ENCODE results near the gene HIGD1B.
"Not testable (repeated sequence)": the region's sequence is repeated elsewhere in the genome, so short reads cannot be mapped to it uniquely, and the experiment has no call there.

HIGD1B gene

DNA sequence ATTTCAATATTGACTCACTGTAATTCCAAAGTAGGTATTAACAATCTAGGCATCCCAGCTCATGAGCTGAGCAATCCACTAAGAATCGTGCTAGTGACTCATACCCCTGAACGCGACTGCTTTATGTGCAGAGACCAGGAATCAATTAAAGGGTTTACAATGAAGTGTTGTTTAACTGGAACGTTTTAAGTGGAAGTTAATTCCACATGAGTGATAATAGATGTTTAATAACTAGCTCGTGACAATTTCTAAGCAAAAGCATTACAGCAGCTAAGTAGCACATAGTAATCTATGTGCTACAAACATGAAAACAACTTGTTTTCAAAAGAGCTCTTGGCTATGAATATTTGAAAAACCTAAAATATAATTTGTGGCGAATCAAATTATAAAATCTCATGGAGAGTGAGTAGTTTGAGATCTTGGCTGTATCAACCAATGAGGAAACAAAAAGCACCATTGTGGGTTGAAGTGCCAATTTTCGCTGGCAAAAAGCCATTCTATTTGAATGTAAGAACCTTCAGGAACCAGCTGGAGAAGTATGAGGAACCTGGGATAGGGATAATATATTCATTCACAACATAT is 27.0 kb upstream of the HIGD1B start:
- H4K20me1 ChIP-seq (ENCODE audit: insufficient read depth, low read length, poor library complexity, severe bottlenecking), result peaks cover 5% of the 10 kb centered on the region
- no peak overlapping the region for H2AFZ ChIP-seq (ENCODE audit: low read length)
- TF ChIP-seq, protein P1, sequence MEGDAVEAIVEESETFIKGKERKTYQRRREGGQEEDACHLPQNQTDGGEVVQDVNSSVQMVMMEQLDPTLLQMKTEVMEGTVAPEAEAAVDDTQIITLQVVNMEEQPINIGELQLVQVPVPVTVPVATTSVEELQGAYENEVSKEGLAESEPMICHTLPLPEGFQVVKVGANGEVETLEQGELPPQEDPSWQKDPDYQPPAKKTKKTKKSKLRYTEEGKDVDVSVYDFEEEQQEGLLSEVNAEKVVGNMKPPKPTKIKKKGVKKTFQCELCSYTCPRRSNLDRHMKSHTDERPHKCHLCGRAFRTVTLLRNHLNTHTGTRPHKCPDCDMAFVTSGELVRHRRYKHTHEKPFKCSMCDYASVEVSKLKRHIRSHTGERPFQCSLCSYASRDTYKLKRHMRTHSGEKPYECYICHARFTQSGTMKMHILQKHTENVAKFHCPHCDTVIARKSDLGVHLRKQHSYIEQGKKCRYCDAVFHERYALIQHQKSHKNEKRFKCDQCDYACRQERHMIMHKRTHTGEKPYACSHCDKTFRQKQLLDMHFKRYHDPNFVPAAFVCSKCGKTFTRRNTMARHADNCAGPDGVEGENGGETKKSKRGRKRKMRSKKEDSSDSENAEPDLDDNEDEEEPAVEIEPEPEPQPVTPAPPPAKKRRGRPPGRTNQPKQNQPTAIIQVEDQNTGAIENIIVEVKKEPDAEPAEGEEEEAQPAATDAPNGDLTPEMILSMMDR (conservative IDR thresholded peaks at IDR 0.05; ENCODE audit: low read length), result no peak
- TF ChIP-seq EZH2phosphoT487 (IDR thresholded peaks at IDR 0.05; ENCODE audit: borderline replicate concordance), result no peak
- H3K27me3 ChIP-seq (ENCODE audit: insufficient read depth, low read length, poor library complexity, severe bottlenecking), result no peaks in the 10 kb centered on the region
- no peak overlapping the region for H3K9ac ChIP-seq (ENCODE audit: low read depth, low read length, poor library complexity, severe bottlenecking)
- no peak overlapping the region for H3K4me2 ChIP-seq (ENCODE audit: low read depth, low read length, poor library complexity, severe bottlenecking)
- H3K9me2 ChIP-seq (replicated peaks; ENCODE audit: low read depth, low read length), result no peaks in the 10 kb centered on the region
- H3K4me1 ChIP-seq (ENCODE audit: insufficient read depth, low read length, poor library complexity, severe bottlenecking), result no peaks in the 10 kb centered on the region
- no peaks in the 10 kb centered on the region for H3K36me3 ChIP-seq (ENCODE audit: insufficient read depth, low read length)
- H3K79me2 ChIP-seq (ENCODE audit: insufficient read depth, low read length), result peaks cover 55% of the 10 kb centered on the region
- no peak overlapping the region for H3K4me3 ChIP-seq (ENCODE audit: low read length, poor library complexity, severe bottlenecking)
- H3F3A ChIP-seq (ENCODE audit: low read depth), result no peaks in the 10 kb centered on the region
- no peaks in the 10 kb centered on the region for H3K9me3 ChIP-seq (ENCODE audit: insufficient read depth, low read depth, low read length)

DNA sequence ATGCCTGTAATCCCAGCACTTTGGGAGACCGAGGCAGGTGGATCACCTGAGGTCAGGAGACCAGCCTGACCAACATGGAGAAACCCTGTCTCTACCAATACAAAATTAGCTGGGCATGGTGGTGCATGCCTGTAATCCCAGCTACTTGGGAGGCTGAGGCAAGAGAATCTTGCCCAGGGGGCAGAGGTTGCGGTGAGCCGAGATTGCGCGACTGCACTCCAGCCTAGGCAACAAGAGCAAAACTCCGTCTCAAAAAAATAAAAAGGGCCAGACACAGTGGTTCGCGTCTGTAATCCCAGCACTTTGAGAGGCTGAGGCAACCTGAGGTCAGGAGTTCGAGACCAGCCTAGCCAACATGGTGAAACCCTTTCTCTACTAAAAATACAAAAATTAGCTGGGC is 22.4 kb upstream of the HIGD1B start:
- not testable (repeated sequence) for H3F3A ChIP-seq (ENCODE audit: low read depth); H2AFZ ChIP-seq (ENCODE audit: low read length); H3K9ac ChIP-seq (ENCODE audit: low read depth, low read length, poor library complexity, severe bottlenecking); H3K4me1 ChIP-seq (ENCODE audit: insufficient read depth, low read length, poor library complexity, severe bottlenecking); H3K4me3 ChIP-seq (ENCODE audit: low read length, poor library complexity, severe bottlenecking); H3K9me2 ChIP-seq (replicated peaks; ENCODE audit: low read depth, low read length); H4K20me1 ChIP-seq (ENCODE audit: insufficient read depth, low read length, poor library complexity, severe bottlenecking); H3K36me3 ChIP-seq (ENCODE audit: insufficient read depth, low read length); H3K4me2 ChIP-seq (ENCODE audit: low read depth, low read length, poor library complexity, severe bottlenecking); H3K27me3 ChIP-seq (ENCODE audit: insufficient read depth, low read length, poor library complexity, severe bottlenecking); H3K9me3 ChIP-seq (ENCODE audit: insufficient read depth, low read depth, low read length)
- peaks cover 71% of the 10 kb centered on the region for H3K79me2 ChIP-seq (ENCODE audit: insufficient read depth, low read length)

DNA sequence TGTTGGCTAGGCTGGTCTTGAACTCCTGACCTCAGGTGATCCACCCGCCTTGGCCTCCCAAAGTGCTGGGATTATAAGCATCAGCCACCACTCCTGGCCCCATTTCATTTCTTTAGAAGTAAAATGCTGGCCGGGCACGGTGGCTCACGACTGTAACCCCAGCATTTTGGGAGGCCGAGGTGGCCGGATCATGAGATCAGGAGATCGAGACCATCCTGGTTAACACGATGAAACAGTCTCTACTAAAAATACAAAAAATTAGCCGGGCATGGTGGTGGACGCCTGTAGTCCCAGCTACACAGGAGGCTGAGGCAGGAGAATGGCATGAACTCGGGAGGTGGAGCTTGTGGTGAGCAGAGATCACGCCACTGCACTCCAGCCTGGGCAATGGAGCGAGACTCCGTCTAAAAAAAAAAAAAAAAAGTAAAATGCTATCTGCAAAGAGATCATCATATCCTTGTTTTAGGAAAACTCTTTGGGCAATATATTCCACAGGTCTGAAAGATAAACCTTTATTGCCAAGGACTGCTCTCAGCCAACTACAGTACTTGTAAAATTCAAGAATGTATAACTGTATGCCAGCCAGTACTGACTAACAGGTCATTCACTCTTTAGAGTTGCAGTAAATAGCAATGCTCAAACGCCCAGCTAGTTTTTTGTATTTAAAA is 21.4 kb upstream of the HIGD1B start:
- no peak overlapping the region for H3K9ac ChIP-seq (ENCODE audit: low read depth, low read length, poor library complexity, severe bottlenecking)
- no peak overlapping the region for H3K4me2 ChIP-seq (ENCODE audit: low read depth, low read length, poor library complexity, severe bottlenecking)
- H3K36me3 ChIP-seq (ENCODE audit: insufficient read depth, low read length), result no peaks in the 10 kb centered on the region
- peaks cover 62% of the 10 kb centered on the region for H3K79me2 ChIP-seq (ENCODE audit: insufficient read depth, low read length)
- no peaks in the 10 kb centered on the region for H3K9me2 ChIP-seq (replicated peaks; ENCODE audit: low read depth, low read length)
- H3K9me3 ChIP-seq (ENCODE audit: insufficient read depth, low read depth, low read length), result no peaks in the 10 kb centered on the region
- H4K20me1 ChIP-seq (ENCODE audit: insufficient read depth, low read length, poor library complexity, severe bottlenecking), result peaks cover 9% of the 10 kb centered on the region
- no peak for TF ChIP-seq EZH2phosphoT487 (IDR thresholded peaks at IDR 0.05; ENCODE audit: borderline replicate concordance)
- TF ChIP-seq, protein P1 (conservative IDR thresholded peaks at IDR 0.05; ENCODE audit: low read length), result no peak
- no peak overlapping the region for H3K4me3 ChIP-seq (ENCODE audit: low read length, poor library complexity, severe bottlenecking)
- H2AFZ ChIP-seq (ENCODE audit: low read length), result no peak overlapping the region
- H3K27me3 ChIP-seq (ENCODE audit: insufficient read depth, low read length, poor library complexity, severe bottlenecking), result no peaks in the 10 kb centered on the region
- H3F3A ChIP-seq (ENCODE audit: low read depth), result no peaks in the 10 kb centered on the region
- H3K4me1 ChIP-seq (ENCODE audit: insufficient read depth, low read length, poor library complexity, severe bottlenecking), result peaks cover 4% of the 10 kb centered on the region

DNA sequence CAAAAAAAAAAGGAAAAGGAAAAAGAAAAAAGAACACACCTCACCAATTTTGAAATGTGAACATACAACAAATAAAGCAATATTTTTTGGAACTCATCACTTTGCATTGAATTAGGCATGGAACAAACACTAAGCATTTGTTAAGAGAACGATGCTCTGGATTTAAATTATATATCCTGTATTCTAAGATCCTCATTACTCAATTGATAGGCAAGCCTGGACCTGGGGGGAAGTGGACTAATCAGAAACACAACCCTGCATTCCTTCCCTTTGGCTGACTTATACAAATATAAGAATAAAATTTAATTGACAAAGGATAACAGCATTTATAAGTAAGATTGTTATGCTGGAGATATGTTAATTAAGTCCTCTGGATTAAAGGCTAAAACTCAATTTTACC is 19.8 kb upstream of the HIGD1B start:
- H2AFZ ChIP-seq (ENCODE audit: low read length), result no peak overlapping the region
- peaks cover 4% of the 10 kb centered on the region for H4K20me1 ChIP-seq (ENCODE audit: insufficient read depth, low read length, poor library complexity, severe bottlenecking)
- peaks cover 56% of the 10 kb centered on the region for H3K79me2 ChIP-seq (ENCODE audit: insufficient read depth, low read length)
- H3K9ac ChIP-seq (ENCODE audit: low read depth, low read length, poor library complexity, severe bottlenecking), result peak overlapping the region; percentile 69
- peak overlapping the region; percentile 76 for H3K4me2 ChIP-seq (ENCODE audit: low read depth, low read length, poor library complexity, severe bottlenecking)
- no peaks in the 10 kb centered on the region for H3K9me2 ChIP-seq (replicated peaks; ENCODE audit: low read depth, low read length)
- H3K4me3 ChIP-seq (ENCODE audit: low read length, poor library complexity, severe bottlenecking), result peak overlapping the region; percentile 79
- H3F3A ChIP-seq (ENCODE audit: low read depth), result no peaks in the 10 kb centered on the region
- H3K9me3 ChIP-seq (ENCODE audit: insufficient read depth, low read depth, low read length), result no peaks in the 10 kb centered on the region
- H3K4me1 ChIP-seq (ENCODE audit: insufficient read depth, low read length, poor library complexity, severe bottlenecking), result peaks cover 4% of the 10 kb centered on the region
- H3K27me3 ChIP-seq (ENCODE audit: insufficient read depth, low read length, poor library complexity, severe bottlenecking), result no peaks in the 10 kb centered on the region
- no peaks in the 10 kb centered on the region for H3K36me3 ChIP-seq (ENCODE audit: insufficient read depth, low read length)
- TF ChIP-seq, protein P1 (conservative IDR thresholded peaks at IDR 0.05; ENCODE audit: low read length), result no peak
- TF ChIP-seq EZH2phosphoT487 (IDR thresholded peaks at IDR 0.05; ENCODE audit: borderline replicate concordance), result no peak
